Neutrophil (primary cell): ENCODE data around the gene AGR2.

Experiments
- H3K27ac ChIP-seq: fragments of 200-600 bp; sonication (generic); 2 replicates; pipeline ENCODE4 v1.5.1; 2016; ENCODE audit warnings: mild to moderate bottlenecking, moderate library complexity
- H3K27me3 ChIP-seq: fragments of 200-600 bp; sonication (generic); 2 replicates; pipeline ENCODE4 v1.6.0; 2016; ENCODE audit warnings: mild to moderate bottlenecking
- H3K36me3 ChIP-seq: fragments of 200-600 bp; sonication (generic); 2 replicates; pipeline ENCODE4 v1.5.1; 2017
- H3K4me1 ChIP-seq, 2 experiments: fragments of 200-600 bp in 1 of 2; sonication (generic) in 1 of 2; 1 replicate in 1 of 2; 2 replicates in 1 of 2; pipeline versions ENCODE4 v1.5.1 to v1.6.1; 2013 to 2016; ENCODE audit warnings: low read depth in 1 of 2, low read length in 1 of 2, mild to moderate bottlenecking in 1 of 2, moderate library complexity in 1 of 2; ENCODE audit not compliant: control insufficient read depth in 1 of 2, insufficient read depth in 1 of 2
- H3K4me3 ChIP-seq, 2 experiments: fragments of 200-600 bp in 1 of 2; sonication (generic) in 1 of 2; 1 replicate in 1 of 2; 2 replicates in 1 of 2; pipeline ENCODE4 v1.5.1; 2013 to 2016; ENCODE audit warnings: low read depth in 1 of 2, low read length in 1 of 2, mild to moderate bottlenecking in 1 of 2, moderate library complexity in 1 of 2
- H3K9me3 ChIP-seq: fragments of 200-600 bp; sonication (generic); 2 replicates; pipeline ENCODE4 v1.5.1; 2016
- CTCF ChIP-seq: fragments of 200-600 bp; sonication (generic); IDR thresholded peaks from 2 replicates; pipeline ENCODE4 v1.5.1; 2016; ENCODE audit warnings: antibody characterized with exemption

AGR2 gene

GRCh38 chr7:16785846-16786245, 19.0 kb downstream of the AGR2 start:
- Histone ChIP-seq H3K27me3 (no peaks in the 10 kb centered on the region), H3K27ac (no peak overlapping the region), H3K4me1 (no peaks in the 10 kb centered on the region), H3K4me3 (no peak overlapping the region), H3K9me3 (no peaks in the 10 kb centered on the region), H3K36me3 (no peaks in the 10 kb centered on the region)
- no peak for TF ChIP-seq CTCF

DNA sequence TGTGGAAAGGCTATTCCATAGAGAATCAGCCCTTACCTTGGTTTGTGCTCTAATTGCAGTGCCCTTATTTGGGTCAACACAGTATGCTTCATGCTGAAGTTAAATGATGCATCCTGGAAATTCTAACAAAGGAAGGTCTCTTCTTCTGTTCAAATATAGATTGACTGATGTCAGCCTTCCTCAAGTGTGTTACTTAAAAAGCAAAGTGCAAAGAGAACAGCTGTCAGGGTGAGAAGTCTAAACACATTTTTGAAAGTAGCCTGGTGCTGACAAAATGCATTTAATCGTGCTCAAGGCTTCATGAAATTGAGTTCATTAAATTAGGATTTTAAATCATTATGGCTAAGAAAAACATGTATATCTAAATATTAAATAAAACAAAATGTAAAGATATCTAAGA, 19.5 kb downstream of the AGR2 start:
- H3K4me3 ChIP-seq: no peak overlapping the region
- no peaks in the 10 kb centered on the region for H3K27me3 ChIP-seq
- TF ChIP-seq CTCF: no peak
- H3K36me3 ChIP-seq: no peaks in the 10 kb centered on the region
- H3K4me1 ChIP-seq: no peaks in the 10 kb centered on the region
- H3K27ac ChIP-seq: no peak overlapping the region
- no peaks in the 10 kb centered on the region for H3K9me3 ChIP-seq

DNA sequence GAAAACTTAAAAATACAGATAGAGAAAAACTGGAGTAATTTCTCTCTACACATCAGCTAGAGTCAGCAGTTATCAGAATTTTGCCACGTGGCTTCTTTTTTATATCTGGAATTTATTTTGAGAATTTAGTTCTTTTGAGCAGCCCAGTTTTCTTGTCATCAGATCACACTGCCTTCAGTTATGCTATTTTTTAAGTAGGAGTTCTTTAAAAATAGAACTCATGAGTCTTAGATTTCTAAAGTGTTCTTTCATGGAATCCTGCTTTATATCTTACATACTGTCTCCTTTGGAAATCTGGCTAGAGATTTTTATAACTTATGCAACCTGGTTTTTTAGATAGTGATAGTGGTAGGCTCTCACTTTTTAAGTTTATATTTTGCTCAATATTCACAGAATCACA, 24.2 kb downstream of the AGR2 start:
- Histone ChIP-seq H3K9me3 (no peaks in the 10 kb centered on the region), H3K27ac (no peak overlapping the region), H3K27me3 (no peaks in the 10 kb centered on the region), H3K4me3 (no peak overlapping the region), H3K4me1 (no peaks in the 10 kb centered on the region), H3K36me3 (no peaks in the 10 kb centered on the region)
- no peak for TF ChIP-seq CTCF

- H3K27ac ChIP-seq: no peak overlapping the region
- H3K36me3 ChIP-seq: no peaks in the 10 kb centered on the region
- no peaks in the 10 kb centered on the region for H3K27me3 ChIP-seq
- no peak overlapping the region for H3K4me3 ChIP-seq
- H3K4me1 ChIP-seq: no peaks in the 10 kb centered on the region
- TF ChIP-seq CTCF: no peak
- H3K9me3 ChIP-seq: no peaks in the 10 kb centered on the region
Measured at GRCh38 chr7:16779051-16779450, 25.7 kb downstream of the AGR2 start.

DNA sequence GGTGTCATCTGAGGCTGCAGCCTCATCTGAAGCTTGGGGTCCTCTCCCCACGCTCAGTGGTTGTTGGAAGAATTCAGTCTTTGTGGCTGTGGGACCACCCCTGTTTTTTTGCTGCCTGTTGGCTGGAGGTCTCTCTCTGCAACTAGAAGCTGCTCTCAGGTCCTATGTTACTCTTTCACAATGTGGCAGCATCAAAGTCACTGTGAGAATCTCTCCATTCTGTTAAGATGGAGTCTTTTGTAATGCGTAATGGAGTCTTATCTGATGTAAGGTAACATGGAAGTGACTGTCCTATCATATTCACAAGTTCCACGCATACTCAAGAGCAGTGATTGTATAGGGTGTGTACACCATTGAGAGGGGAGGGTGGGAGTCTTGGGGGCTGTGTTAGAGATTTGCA, 26.3 kb downstream of the AGR2 start:
- TF ChIP-seq CTCF: no peak
- H3K9me3 ChIP-seq: no peaks in the 10 kb centered on the region
- H3K36me3 ChIP-seq: no peaks in the 10 kb centered on the region
- H3K4me1 ChIP-seq: no peaks in the 10 kb centered on the region
- H3K27ac ChIP-seq: no peak overlapping the region
- H3K27me3 ChIP-seq: no peaks in the 10 kb centered on the region
- H3K4me3 ChIP-seq: no peak overlapping the region

DNA sequence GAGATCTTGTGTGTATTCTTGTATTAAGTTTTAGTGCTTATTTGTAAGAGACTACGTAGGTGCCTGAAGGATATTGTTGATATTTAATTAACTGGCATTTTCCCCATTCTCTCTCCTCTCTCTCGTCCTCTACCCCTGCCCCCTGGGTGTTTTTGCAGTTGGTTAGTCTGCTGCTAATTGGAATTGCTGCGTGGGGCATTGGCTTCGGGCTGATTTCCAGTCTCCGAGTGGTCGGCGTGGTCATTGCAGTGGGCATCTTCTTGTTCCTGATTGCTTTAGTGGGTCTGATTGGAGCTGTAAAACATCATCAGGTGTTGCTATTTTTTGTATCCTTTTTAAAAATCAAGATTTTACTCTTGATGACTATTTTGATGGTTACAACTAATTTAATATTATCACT, 28.7 kb downstream of the AGR2 start:
- TF ChIP-seq CTCF: no peak
- Histone ChIP-seq H3K9me3 (no peaks in the 10 kb centered on the region), H3K4me3 (no peak overlapping the region), H3K36me3 (no peaks in the 10 kb centered on the region), H3K27ac (no peak overlapping the region), H3K4me1 (no peaks in the 10 kb centered on the region), H3K27me3 (no peaks in the 10 kb centered on the region)
